Measurements from ENCODE around the gene KIF15. TPM values are rescaled to one million over a fixed set of nuclear protein-coding genes. Genes with fewer than 3 reads are reported as not detected.

KIF15 gene
- total RNA-seq, 1 experiment from 2014 or later: 21.9 TPM

GRCh38 chr3:44860117-44860516 lies 98.5 kb downstream of the KIF15 start:
- Histone ChIP-seq H3K9me3 (ENCODE audit: low read depth, low read length, poor library complexity, severe bottlenecking) (no peaks in the 10 kb centered on the region), H3K4me3 (ENCODE audit: low read depth, low read length, poor library complexity, severe bottlenecking) (no peak overlapping the region), H3K36me3 (ENCODE audit: insufficient read depth, low read length, poor library complexity, severe bottlenecking) (no peaks in the 10 kb centered on the region), H3K27me3 (replicated peaks; ENCODE audit: insufficient read depth, low read depth, low read length, poor library complexity) (no peaks in the 10 kb centered on the region), H3K4me1 (ENCODE audit: insufficient read depth, low read length, poor library complexity, severe bottlenecking) (no peaks in the 10 kb centered on the region), H3K27ac (ENCODE audit: low read depth, low read length, poor library complexity, severe bottlenecking) (no peak overlapping the region)
- intact Hi-C loops (cut with micrococcal nuclease; ENCODE audit: unreplicated experiment): no loop called here
- ChIA-PET POLR2A (ENCODE audit: low non-redundant PET) (no interaction called here), CTCF (no interaction called here)
- BruUV-seq (replicated peaks): no TSS peak
- no peak for DNase-seq (ENCODE audit: low spot score)
- TF ChIP-seq EZH2 (IDR thresholded peaks at IDR 0.05; ENCODE audit: borderline replicate concordance, low read depth, low read length, poor library complexity, severe bottlenecking): no peak

DNA sequence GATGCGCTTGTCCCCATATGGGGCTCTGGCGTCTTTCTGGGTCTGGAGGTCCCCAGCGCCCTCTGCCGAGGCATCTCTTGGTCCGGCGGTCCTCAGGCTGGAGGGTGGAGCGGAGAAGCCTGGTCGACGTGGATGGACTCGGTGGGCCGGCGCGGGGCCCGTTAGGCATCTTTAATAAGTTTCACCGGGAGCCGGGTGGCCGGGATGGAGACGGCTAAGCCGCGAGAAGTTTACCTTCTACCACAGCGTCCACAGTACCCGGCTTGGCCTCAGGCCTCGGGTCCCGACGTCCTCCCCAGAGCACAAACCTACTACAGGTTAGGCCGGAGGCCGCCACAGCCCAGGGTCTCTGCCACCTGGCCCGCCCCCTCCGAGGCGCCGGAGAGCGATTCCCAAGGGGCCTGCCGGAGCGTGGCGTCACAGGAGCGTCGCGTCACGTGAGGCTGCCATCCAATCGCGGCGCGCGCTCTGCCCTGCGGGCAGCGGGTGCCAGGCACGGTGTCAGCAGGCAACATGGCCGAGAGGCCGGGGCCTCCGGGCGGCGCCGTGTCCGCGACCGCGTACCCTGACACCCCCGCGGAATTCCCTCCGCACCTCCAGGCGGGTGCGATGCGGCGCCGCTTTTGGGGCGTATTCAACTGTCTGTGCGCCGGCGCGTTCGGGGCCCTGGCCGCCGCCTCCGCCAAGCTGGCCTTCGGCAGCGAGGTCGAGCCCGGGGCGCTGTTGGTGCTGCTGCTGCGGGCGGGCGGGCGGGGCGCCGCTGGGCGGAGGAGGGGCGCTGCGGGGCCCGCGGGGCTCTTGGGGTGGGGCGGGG lies 100.0 kb downstream of the KIF15 start, which contains the start of gene TMEM42:
Gene TMEM42 (plus strand): TSS at position 501 of the 814 bp plus-strand sequence. CDS start 13 bp downstream, at position 514.
- ChIA-PET POLR2A (ENCODE audit: low non-redundant PET) (no interaction called here), CTCF (no interaction called here)
- Histone ChIP-seq H3K4me1 (ENCODE audit: insufficient read depth, low read length, poor library complexity, severe bottlenecking) (no peaks in the 10 kb centered on the region), H3K4me3 (ENCODE audit: low read depth, low read length, poor library complexity, severe bottlenecking) (peak within 1 kb of the TSS; percentile 52), H3K9me3 (ENCODE audit: low read depth, low read length, poor library complexity, severe bottlenecking) (no peaks in the 10 kb centered on the region), H3K36me3 (ENCODE audit: insufficient read depth, low read length, poor library complexity, severe bottlenecking) (no peaks in the 10 kb centered on the region), H3K27ac (ENCODE audit: low read depth, low read length, poor library complexity, severe bottlenecking) (peak within 1 kb of the TSS; percentile 72), H3K27me3 (replicated peaks; ENCODE audit: insufficient read depth, low read depth, low read length, poor library complexity) (no peaks in the 10 kb centered on the region)
- DNase-seq (ENCODE audit: low spot score): peak; percentile 83
- TF ChIP-seq, protein P1, sequence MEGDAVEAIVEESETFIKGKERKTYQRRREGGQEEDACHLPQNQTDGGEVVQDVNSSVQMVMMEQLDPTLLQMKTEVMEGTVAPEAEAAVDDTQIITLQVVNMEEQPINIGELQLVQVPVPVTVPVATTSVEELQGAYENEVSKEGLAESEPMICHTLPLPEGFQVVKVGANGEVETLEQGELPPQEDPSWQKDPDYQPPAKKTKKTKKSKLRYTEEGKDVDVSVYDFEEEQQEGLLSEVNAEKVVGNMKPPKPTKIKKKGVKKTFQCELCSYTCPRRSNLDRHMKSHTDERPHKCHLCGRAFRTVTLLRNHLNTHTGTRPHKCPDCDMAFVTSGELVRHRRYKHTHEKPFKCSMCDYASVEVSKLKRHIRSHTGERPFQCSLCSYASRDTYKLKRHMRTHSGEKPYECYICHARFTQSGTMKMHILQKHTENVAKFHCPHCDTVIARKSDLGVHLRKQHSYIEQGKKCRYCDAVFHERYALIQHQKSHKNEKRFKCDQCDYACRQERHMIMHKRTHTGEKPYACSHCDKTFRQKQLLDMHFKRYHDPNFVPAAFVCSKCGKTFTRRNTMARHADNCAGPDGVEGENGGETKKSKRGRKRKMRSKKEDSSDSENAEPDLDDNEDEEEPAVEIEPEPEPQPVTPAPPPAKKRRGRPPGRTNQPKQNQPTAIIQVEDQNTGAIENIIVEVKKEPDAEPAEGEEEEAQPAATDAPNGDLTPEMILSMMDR (conservative IDR thresholded peaks at IDR 0.05; ENCODE audit: low read depth, low read length): no peak
- TF ChIP-seq EZH2 (IDR thresholded peaks at IDR 0.05; ENCODE audit: borderline replicate concordance, low read depth, low read length, poor library complexity, severe bottlenecking): no peak
- no TSS peak for BruUV-seq (replicated peaks)
- intact Hi-C loops (cut with micrococcal nuclease; ENCODE audit: unreplicated experiment): no loop called here

DNA sequence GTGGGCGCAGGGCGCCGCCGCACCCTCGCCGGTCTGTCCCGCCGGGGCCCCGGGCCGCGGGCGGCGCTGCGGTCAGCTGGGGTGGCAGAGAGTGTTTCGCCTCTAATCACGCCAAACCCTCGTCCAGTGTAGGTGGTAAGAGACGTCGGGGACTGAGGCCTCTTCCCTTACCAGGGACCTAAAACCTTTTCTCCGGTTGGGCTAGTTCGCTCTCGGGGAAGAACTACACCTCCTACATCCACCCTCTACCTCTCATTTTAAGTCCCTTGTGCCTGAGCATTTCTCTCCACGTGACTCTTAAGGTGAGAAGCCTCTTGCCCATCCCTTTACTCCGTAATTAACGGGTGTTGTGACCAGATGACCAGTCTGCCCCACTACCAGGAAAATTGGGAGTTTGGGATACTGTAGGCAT lies 100.6 kb downstream of the KIF15 start:
- no peak for DNase-seq (ENCODE audit: low spot score)
- no TSS peak for BruUV-seq (replicated peaks)
- Histone ChIP-seq H3K4me3 (ENCODE audit: low read depth, low read length, poor library complexity, severe bottlenecking) (peak overlapping the region; percentile 52), H3K9me3 (ENCODE audit: low read depth, low read length, poor library complexity, severe bottlenecking) (no peaks in the 10 kb centered on the region), H3K27me3 (replicated peaks; ENCODE audit: insufficient read depth, low read depth, low read length, poor library complexity) (no peaks in the 10 kb centered on the region), H3K27ac (ENCODE audit: low read depth, low read length, poor library complexity, severe bottlenecking) (peak overlapping the region; percentile 47), H3K36me3 (ENCODE audit: insufficient read depth, low read length, poor library complexity, severe bottlenecking) (no peaks in the 10 kb centered on the region), H3K4me1 (ENCODE audit: insufficient read depth, low read length, poor library complexity, severe bottlenecking) (no peaks in the 10 kb centered on the region)
- TF ChIP-seq, protein P1 (conservative IDR thresholded peaks at IDR 0.05; ENCODE audit: low read depth, low read length): no peak
- no peak for TF ChIP-seq EZH2 (IDR thresholded peaks at IDR 0.05; ENCODE audit: borderline replicate concordance, low read depth, low read length, poor library complexity, severe bottlenecking)
- CTCF ChIA-PET: no interaction called here
- intact Hi-C loops (cut with micrococcal nuclease; ENCODE audit: unreplicated experiment): no loop called here
- POLR2A ChIA-PET (ENCODE audit: low non-redundant PET): no interaction called here

Measured in A673 (cell line).